ENCODE measurements around the gene MYO9B.

- TF ChIP-seq CTCF (IDR thresholded peaks at IDR 0.05) (no peak), POLR2A (IDR thresholded peaks at IDR 0.05) (no peak)
Measured at GRCh38 chr19:17254636-17255035, 179.1 kb downstream of the MYO9B start.

Measured in right lobe of liver (tissue), 4 donors.